Kidney glomerular epithelial cell (primary cell): Measurements from ENCODE around the gene DENND1A.

Experiments
- DNase-seq: peaks from one replicate; lab custom pipeline; 2025; lab: John Stamatoyannopoulos, UW

DENND1A gene

DNA sequence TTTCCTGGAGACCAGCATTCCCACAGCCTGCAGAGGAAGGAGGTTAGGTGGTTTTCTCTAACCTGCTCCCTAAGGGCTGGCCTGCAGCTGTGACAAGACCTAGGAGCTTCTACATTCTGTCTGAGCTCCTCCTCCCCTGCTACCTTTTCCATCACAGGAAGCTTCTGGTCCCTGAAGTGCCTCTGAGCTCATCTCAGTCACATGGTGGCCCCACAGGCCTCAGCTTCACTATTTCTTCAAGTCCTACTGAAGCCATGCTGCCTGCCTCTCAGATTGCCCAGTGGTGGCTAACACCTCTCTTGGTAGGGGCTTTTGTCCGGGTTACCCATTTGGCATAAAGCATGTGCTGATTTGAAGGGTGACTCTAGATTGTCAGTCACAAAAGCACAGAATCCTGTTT is 314.5 kb downstream of the DENND1A start:
- DNase-seq = no peak

DNA sequence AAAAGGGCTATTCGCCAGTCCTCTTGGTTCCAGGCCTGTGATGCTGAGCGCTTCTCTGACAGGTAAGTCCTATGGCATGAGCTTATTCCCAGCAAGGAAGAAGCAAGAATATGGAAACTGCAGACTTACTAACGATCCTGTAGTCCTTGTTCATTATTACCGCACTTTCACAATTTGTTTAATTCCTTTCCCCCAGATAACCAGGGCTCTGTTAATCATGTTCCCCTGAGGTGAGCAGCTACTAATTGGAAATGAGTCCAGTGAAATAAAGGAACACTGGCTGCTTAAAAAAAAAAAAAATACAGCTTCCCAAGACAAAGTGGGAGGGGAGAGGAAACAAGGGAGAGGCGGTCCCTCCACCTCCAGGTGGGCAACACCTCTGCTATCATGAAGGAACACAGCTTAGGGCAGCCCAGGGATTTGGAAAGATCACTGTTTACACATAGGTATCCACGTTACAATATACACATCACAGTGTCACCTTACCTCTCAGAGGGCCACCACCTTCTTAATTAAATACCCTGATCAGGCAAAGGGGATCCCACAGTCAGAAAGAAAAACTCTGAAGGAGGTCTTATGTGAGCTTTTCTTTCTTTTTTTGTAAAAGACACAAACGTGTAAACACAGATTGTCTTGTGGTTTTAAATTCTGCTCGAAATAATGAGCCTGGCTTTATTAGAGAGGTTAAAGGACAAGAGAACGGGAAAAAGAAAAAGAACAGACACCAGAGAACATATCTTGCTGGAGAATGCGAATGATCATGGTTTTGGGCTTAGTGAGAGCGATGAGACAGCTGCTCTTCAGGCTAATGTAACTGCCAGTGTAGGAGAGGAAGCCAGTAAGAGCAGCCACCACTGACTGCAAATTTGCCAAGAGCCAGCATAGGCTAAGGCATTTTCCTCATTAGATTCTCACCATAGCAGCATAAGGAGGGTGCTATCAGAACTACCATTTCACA is 315.3 kb downstream of the DENND1A start:
- DNase-seq = no peak

DNA sequence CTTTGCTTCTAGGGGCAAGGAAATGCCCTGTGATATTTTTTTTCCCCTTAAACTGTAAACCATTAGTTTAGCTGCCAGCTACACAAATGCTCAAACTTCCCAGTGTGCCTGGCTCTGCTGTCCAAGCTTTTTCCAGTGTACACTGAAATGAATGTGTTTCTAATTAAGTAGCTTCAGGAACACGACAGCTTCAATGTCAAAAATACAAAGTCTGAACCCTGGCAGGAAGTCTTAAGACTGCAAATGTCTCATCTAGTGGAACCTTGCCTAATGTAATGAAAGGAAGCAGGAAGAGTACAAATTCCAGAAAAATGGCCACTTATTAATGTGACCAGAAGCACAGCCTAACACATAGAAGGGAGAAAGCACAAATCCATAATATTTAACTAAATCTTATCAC is 318.7 kb downstream of the DENND1A start:
- DNase-seq = no peak

DNA sequence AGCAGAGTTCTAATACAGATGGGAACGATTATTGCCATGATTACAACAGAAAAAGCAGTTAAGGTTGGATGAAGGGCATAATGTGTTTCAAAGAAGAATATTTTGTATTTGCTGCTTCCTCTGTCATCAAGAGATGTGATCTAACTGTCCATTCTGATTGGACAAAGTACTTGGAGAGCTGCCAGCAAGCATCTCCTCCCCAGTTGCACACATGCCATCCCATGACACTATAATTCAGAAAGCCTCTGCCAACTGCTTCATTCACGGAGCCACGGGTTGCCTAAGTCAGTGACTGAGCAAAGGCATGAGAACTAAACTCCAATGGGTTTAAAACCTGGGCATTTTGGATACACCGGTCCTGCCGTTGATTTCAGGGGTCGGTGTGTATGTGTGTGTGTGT is 320.1 kb downstream of the DENND1A start:
- DNase-seq = no peak

DNA sequence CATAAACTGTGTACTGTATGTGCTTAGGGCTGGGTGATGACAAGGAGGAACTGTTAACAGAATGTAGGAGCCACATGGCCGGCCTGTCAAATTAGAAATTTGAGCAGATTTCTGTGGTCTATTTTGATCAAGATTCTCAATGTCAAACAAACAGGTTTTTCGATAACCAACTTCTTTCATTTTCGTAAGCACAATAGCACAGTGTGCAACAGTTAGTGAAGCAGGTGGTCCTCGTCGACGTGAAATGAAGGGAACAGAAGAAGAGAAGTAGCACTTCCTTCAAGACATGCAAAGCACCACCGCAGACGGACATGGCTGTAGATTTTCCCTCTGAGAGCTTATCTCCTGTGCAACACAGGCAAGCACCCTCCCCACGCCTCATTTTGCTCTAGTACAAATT is 321.8 kb downstream of the DENND1A start:
- no peak for DNase-seq

DNA sequence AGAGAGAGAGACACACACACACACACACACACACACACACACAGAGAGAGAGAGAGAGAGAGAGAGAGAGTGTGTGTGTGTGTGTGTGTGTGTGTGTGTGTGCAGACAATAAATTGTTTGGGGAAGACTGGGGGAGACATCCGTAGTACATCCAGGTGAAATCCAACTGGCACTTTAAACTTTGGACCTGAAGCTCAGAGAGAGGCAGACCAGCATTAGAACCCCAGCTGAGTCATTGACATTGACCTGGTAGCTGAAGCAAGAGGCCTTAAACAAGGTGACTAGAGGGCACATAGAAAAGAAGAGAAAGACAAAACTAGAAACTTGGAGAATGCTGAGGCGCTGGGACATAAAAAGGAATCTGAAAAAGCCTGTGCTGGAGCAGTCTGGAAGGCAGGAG is 322.4 kb downstream of the DENND1A start:
- DNase-seq = no peak

DNA sequence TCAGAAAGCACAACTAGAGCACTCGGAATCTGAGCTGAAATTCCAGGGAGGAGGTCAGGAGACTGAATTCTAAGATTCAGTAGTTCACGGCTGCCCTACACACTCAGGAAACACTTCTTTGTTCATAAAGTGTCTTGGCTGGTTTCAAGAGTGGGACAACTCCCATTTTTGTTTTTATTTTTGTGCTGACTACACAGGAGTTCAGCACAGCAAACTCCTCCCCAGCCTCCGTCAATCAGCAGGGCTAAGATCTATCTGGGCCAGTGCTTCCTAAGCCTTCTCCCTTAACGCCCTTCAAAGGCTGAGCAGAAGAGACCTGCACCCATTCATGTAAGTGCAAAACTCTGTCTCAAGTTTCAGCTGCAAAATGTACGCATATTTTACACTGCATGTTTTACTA is 323.8 kb downstream of the DENND1A start:
- no peak for DNase-seq

DNA sequence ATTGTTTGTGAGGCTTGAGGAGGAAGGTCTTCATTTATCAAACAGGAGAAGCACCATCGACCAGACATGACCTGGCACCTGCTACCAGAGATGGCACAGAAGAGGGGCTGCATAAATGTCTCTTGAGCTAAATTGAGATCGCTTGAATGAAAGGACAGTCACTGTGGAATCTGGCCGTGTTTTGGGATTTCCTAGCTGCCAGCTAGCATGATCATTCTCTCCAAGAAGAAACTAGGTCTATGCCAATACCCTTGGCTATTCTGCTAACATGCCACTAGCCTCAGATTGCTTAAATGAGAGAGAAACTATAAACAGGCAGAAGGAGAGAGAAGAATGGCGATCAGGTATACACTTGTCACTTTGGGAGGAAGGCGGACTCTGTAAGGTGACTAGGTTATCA is 324.6 kb downstream of the DENND1A start:
- DNase-seq = no peak

DNA sequence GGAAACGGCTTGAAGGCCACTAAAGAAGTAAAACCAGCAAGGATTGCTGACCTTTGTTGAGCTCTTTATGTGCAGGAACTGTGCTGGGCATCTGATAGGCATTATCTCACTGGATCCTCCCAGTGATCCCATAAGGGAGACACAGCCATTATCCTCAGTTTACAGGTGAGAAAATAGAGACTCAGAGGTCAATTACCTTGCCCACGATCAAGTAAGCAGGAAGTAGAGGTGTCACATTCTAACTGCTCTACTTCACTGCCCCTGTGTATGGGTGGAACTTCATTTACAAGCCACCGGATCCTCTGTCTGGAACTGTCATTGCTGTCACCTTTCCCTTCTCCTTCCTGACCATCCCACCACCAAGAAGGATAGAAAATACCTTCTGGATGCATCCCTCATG is 325.1 kb downstream of the DENND1A start:
- DNase-seq = no peak

DNA sequence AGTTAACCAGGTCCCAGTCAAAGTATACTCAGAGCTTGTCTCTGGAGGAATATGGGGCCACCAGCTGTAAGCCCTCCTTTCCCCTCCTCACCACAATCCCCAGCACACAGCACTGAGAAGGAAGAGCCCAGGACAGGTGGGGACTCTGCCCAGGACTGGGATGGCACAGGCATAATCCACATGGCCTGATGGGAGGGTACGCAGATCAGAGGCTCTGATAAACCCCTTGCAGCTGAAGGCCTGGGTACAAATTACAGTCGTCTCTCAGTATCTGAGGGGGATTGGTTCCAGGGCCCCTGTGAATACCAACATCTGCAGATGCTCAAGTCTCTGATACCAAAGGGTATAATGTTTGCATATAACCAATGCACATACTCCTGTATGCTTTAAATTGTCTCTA is 328.1 kb downstream of the DENND1A start:
- no peak for DNase-seq

DNA sequence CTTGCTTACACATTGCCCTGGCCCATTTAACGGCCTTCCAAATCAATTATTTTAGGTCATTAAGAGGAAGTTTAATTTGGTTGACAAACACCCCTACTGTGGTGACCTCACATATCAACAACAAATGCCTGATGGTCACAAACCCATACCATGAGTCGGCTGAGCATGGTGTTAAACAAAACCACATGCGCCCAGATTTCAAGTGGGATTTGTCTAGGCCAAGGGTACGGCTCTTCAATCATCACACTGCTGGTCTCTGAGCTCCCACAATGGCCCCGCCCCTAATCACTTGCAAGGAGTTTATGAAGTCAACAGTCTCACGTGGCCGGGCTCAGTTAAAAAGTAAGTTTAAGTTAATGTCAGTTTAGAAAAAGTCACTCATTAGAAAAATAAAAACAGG is 330.1 kb downstream of the DENND1A start:
- DNase-seq = no peak

DNA sequence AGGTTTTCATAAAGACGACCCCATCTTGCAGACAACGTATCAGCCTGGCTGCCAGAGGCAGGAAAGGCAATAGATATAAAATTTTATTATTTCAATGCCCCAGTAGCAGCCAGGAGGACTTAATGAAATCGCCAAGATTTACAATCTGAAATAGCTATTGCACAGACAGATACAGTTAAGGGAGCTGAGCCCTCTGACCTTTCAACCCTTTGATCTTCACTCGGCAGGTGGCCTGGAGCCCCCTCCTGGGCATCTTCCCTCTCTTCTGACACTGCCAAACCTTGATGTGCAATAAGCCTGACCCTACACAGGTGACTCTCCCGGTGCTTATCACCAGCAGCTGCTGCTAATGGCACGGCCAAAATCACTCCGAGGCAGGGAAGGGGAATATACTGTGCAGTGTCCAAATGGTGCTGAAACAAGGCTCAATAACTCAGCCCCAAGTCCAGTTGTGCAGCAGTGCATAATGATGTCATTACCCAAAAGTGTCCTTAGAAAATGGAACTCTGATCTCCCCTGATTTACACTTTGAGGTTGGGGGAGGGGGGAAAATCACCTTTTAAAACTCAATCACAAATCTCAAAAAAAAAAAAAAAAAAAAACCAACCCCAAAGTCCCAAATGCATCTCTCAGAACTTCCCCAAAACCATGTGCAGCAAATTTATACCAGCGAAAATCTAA is 331.9 kb downstream of the DENND1A start:
- DNase-seq = no peak

DNA sequence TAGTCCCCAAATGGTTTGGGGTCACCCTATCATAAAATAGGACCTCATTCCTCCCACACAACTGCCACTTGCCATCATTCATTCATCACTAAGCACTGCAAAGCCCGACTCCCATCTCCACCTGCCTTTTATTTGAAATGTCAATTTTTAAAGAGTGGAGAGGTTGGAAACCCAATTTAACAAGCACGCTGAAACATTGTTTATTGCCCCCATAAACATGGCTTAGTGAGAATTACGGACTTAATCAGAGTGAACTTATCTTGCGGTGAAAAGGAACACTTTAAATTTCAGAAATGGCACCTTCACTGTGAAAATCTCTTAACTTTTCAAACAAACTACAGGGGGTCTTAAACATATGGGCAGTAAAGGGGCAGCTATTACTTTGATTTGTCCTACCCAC is 332.9 kb downstream of the DENND1A start:
- no peak for DNase-seq

DNA sequence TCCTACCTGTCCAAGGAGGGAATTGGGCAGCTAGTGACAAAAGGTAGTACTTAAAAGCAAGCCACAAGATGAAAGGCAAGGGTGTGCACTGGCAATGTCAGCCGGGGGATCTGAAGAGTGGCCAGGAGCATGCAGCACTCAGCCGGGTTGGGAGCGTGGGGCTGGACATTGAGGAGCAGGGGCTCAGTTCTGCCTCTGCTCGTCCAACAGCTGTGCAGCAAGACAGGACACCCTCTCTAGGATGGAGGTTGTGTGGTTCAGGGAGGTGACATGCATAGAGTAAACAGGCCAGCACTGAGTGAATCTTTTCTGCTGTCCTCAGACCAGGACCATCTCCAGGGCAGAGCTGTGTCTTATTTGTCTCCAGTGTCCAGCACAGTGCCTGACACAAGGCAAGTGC is 338.6 kb downstream of the DENND1A start:
- no peak for DNase-seq

DNA sequence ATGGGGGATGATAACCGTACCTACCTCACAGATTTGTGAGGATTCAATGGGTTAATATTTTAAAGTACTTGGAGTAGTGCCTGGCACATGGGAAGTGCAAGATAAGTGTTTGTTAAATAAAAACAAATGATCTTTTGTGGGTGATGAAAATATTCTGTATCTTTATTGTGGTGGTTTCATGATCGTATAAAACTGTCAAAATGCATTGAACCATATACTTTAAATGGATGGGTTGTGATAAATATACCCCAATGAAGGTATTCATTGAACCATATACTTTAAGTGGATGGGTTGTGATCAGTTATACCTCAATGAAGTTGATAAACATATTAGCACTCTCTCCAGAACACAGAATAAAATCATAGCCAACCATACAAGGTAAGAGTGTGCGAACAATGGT is 339.4 kb downstream of the DENND1A start:
- no peak for DNase-seq

DNA sequence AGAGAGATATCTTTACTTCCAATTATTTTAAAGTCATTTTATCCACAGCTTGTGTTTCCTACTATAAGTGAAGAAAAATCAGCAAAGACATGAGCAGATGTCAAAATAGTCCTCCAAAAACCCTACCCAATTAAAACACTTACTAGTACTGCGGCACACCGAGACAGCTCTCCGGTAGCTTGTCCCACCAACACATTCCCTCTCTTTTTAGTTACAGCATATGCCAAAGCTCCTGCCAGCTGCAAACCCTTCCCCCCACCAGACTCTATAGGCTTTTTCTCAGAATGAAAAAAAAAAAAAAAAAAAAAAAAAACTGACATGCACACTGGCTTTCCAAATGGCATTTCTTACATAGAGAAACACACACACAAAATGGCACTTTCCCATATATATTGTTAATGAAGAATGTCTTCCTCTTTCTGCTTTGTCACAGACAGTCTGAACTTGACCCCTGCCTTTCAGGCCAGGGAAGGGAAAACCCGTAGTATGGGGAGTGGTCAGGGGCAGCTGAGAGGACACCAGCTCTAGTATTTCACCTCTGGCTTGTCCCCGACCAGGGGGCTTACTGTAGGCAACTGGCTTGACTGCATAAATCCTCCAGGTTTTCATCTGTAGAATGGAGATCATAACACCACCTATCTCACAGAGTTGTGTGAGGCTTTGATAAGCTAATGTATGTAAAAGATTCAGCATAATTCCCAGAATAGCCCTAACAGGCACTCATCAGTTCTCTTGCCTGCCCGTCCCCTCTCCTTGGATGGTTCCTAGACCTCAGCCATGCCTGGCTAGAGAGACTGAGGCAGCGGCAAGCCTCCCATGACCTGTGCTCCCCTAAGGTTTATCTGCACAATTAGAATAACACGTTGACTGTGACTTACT is 340.3 kb downstream of the DENND1A start:
- no peak for DNase-seq

DNA sequence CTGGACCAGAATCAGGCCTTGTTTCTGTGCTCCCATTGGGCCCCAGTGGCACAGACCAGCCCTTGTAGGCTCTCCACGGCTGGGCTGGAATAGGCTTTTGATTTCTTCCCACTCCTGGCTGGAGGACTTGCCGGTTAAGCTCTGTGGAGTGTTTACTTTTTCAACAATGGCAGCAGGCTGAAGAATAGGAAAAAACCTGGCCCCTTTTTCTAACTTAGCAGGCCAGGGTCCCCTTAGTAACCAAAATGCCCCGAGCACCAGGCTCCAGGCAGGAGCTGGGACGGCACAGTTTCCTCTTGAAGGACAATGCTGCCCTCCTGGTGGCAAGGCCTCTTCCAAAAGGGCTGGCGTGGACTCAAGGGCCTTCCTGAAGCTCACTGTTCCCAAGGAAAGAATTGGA is 343.7 kb downstream of the DENND1A start:
- no peak for DNase-seq

DNA sequence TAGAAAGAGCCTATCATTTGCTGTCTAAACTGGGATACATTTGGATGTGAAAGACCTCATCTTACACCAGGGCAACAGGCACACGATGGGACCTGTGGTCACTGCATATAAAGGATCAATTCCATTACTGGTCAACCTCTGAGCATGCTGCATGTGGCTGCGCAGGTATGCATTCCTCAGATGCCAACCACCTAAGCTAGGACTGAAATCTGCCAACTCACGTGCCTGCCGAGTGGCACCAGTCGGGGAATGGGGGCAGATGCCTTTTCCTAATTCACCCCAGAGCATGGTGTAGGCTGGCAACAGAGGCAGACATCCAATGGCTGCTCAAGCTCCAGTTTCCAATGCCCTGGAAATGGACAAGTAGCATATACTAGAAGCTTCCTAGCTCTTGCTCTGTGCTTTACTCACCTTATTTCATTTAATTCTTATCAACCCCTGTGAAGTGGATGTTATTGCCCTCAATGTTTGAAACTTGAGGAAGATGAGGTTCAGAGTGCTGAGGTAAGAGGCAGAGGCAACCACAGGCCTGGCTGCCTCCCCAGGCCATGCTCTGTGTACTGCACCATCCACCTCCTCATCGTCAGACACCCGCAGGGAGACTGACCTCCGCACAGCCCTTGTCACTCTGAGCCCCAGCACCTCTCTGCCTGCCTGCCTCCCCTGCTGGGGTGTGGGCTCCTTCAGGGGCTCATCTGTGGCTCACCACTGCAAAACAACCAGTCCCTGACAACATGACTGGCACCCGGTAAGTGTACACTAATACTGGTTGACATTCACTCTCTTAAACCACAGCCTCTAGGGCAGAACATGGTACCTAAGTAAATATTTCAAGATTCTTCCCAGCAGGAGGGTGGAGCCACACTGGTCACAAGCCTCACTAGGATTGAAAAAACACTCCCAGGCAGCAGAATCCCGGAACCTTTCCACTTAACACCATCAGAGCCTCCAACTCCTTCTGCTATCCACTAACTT is 345.4 kb downstream of the DENND1A start:
- DNase-seq = no peak

DNA sequence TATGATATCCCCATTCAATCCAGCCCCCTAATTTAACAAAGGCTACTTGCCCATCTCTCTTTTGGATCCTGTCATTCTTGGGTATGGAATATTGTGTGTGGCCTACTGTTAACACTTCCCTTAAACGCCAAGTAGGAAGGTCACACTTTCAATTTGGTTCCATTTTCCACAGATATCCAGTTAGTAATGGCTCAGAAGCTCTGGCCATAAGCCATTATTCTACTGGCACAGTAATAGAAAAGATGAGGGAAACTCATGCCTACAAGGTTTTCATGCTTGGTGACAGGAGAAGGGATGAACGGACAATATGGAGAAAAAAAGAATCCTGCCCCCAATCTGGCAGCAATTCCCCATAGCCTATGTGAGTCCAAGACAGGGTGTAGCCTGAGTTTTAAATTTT is 346.3 kb downstream of the DENND1A start:
- DNase-seq = no peak

DNA sequence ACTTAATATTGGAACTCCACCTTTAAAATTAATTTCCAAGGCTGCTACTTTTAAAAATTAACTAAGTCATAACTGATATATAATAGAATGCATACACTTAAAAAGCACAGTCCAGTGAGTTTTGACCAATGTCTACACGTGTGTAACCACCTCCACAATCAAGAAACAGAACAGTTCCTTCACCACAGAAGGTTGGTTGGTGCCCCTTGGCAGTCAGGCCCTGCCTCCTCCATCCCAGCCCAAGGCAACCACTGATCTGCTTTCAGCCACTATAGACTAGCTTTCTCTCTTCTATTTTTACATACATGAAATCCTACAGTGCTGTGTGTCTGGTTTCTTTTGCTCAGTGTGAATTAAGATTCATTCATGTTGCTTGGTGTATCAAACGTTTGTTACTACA is 358.7 kb downstream of the DENND1A start:
- DNase-seq = no peak
